Smooth muscle cell (in vitro differentiated cells): Measurements from ENCODE around the gene TPO. TPM values are rescaled to one million over a fixed set of nuclear protein-coding genes. Genes with fewer than 3 reads are reported as not detected.

ENCODE experiments used
- DNase-seq: peaks from one replicate; lab custom pipeline; 2025; ENCODE audit not compliant: unreplicated experiment; lab: John Stamatoyannopoulos, UW
- H2AFZ ChIP-seq: fragments of 200-600 bp; sonication (generic); 2 replicates; pipeline ENCODE4 v1.6.0; 2016; ENCODE audit warnings: antibody characterized with exemption, low read depth, mild to moderate bottlenecking
- H3F3A ChIP-seq: fragments of 200-600 bp; sonication (generic); 2 replicates; pipeline ENCODE4 v1.6.0; 2017; ENCODE audit warnings: antibody characterized with exemption, low read depth
- H3K27ac ChIP-seq: fragments of 200-600 bp; sonication (generic); 2 replicates; pipeline ENCODE4 v1.5.1; 2016; ENCODE audit warnings: low read depth, mild to moderate bottlenecking
- H3K27me3 ChIP-seq: fragments of 200-600 bp; sonication (generic); 2 replicates; pipeline ENCODE4 v1.6.1; 2016; ENCODE audit warnings: low read depth, mild to moderate bottlenecking
- H3K36me3 ChIP-seq: fragments of 200-600 bp; sonication (generic); 2 replicates; pipeline ENCODE4 v1.5.1; 2016; ENCODE audit warnings: low read depth
- H3K4me1 ChIP-seq: fragments of 200-600 bp; sonication (generic); 2 replicates; pipeline ENCODE4 v1.5.1; 2016; ENCODE audit warnings: low read depth
- H3K4me2 ChIP-seq: fragments of 200-600 bp; sonication (generic); 2 replicates; pipeline ENCODE4 v1.6.0; 2016; ENCODE audit warnings: mild to moderate bottlenecking
- H3K4me3 ChIP-seq: fragments of 200-600 bp; sonication (generic); 2 replicates; pipeline ENCODE4 v1.5.1; 2016; ENCODE audit warnings: mild to moderate bottlenecking
- H3K79me2 ChIP-seq: fragments of 200-600 bp; sonication (generic); 2 replicates; pipeline ENCODE4 v1.6.0; 2016; ENCODE audit warnings: low read depth, mild to moderate bottlenecking
- H3K9ac ChIP-seq: fragments of 200-600 bp; sonication (generic); 2 replicates; pipeline ENCODE4 v1.6.0; 2016; ENCODE audit warnings: low read depth
- H3K9me3 ChIP-seq: fragments of 200-600 bp; sonication (generic); replicated peaks from 2 replicates; pipeline ENCODE4 v1.5.1; 2016; ENCODE audit warnings: low read depth
- H4K20me1 ChIP-seq: fragments of 200-600 bp; sonication (generic); 2 replicates; pipeline ENCODE4 v1.6.0; 2016; ENCODE audit warnings: low read depth
- WGBS: methylation state at CpG from one replicate; pipeline ENCODE4 v1.1.7; 2016; ENCODE audit warnings: low lambda C conversion rate; 5-methylcytosine and 5-hydroxymethylcytosine counted together
- polyA plus RNA-seq: library from polyadenylated mRNA; unstranded; fragments of >200 nt; fragmentation: Nextera tagmentation; extraction: Ambion mirVana; gene quantifications from 2 replicates; pipeline ENCODE4 v1.2.1, GENCODE V29; 2016
- total RNA-seq: library from RNA; depleted of rRNA; stranded (reverse); fragments of >200 nt; gene quantifications from 2 replicates; pipeline ENCODE4 v1.2.3, GENCODE V29; 2014
- TF ChIP-seq, protein P1 (sequence below): fragments of 200-600 bp; sonication (generic); IDR thresholded peaks from 2 replicates; pipeline ENCODE4 v1.5.1; 2017; ENCODE audit warnings: borderline replicate concordance, mild to moderate bottlenecking, antibody characterized with exemption; ENCODE audit not compliant: insufficient read depth, poor library complexity, severe bottlenecking

The TPO gene
- total and polyA plus RNA-seq, 2 experiments from 2014 or later = not detected

DNA sequence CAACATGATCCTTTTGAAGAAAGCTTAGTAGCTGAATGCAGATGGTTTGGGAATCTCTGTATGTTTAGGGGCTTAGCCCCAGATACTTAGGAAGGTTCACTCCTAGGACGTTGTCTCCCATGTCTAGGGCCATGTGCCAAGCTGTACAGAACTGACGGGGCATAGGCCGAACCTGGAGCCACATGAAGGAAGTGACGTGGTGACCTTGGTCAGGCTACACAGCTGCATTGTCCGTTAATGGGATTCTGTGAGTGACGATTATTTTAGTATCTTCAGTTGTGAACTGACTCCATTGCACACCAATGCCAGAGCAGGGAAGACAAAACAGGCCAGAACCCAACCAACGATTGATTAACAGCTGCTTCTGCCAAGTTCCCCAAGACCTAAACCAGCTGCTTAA lies 139.3 kb downstream of the TPO start:
- H3K9ac ChIP-seq = no peak overlapping the region
- no peak overlapping the region for H3K27ac ChIP-seq

GRCh38 chr2:1553671-1554295 lies 140.5 kb downstream of the TPO start:
- no peak overlapping the region for H2AFZ ChIP-seq
- H3K27ac ChIP-seq = peak overlapping the region; percentile 17
- H4K20me1 ChIP-seq = no peaks in the 10 kb centered on the region
- DNase-seq = no peak
- no peaks in the 10 kb centered on the region for H3K9me3 ChIP-seq
- no peaks in the 10 kb centered on the region for H3K79me2 ChIP-seq
- peaks cover 6% of the 10 kb centered on the region for H3K4me1 ChIP-seq
- 61% methylated on average over 9 of the region's 9 CpGs for WGBS
- TF ChIP-seq, protein P1, sequence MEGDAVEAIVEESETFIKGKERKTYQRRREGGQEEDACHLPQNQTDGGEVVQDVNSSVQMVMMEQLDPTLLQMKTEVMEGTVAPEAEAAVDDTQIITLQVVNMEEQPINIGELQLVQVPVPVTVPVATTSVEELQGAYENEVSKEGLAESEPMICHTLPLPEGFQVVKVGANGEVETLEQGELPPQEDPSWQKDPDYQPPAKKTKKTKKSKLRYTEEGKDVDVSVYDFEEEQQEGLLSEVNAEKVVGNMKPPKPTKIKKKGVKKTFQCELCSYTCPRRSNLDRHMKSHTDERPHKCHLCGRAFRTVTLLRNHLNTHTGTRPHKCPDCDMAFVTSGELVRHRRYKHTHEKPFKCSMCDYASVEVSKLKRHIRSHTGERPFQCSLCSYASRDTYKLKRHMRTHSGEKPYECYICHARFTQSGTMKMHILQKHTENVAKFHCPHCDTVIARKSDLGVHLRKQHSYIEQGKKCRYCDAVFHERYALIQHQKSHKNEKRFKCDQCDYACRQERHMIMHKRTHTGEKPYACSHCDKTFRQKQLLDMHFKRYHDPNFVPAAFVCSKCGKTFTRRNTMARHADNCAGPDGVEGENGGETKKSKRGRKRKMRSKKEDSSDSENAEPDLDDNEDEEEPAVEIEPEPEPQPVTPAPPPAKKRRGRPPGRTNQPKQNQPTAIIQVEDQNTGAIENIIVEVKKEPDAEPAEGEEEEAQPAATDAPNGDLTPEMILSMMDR = peak; percentile 44
- H3K4me2 ChIP-seq = peak overlapping the region; percentile 23
- H3K9ac ChIP-seq = peak overlapping the region; percentile 13
- no peaks in the 10 kb centered on the region for H3K27me3 ChIP-seq
- no peaks in the 10 kb centered on the region for H3F3A ChIP-seq
- H3K36me3 ChIP-seq = no peaks in the 10 kb centered on the region
- H3K4me3 ChIP-seq = no peak overlapping the region

More for the DNA sequence above, 139.3 kb downstream of the TPO start:
- Histone ChIP-seq H3K36me3 (no peaks in the 10 kb centered on the region), H3K27me3 (no peaks in the 10 kb centered on the region), H3F3A (no peaks in the 10 kb centered on the region), H3K4me3 (no peak overlapping the region), H4K20me1 (no peaks in the 10 kb centered on the region), H3K79me2 (no peaks in the 10 kb centered on the region), H3K9me3 (no peaks in the 10 kb centered on the region), H3K4me2 (no peak overlapping the region), H2AFZ (no peak overlapping the region), H3K4me1 (peaks cover 6% of the 10 kb centered on the region)
- DNase-seq = no peak
- WGBS = 97% methylated on average over 7 of the region's 7 CpGs
- TF ChIP-seq, protein P1 = no peak

DNA sequence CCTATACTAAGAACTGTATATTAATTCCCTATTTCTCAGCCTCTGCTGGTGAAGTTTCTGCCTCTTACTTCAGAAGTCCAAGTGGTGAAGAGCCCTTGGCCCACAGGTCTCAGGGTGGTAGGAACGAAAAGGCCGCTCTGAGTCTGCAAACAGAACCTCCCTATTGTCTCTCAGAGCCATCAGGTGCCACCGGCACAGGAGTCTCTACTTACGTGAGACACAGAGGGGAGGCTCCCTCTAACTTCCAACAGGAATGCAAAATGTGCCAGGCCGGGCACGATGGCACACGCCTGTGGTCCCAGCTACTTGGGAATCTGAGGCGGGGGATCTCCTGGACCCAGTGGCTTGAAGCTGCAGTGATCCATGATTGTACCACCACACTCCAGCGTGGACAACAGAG lies 143.0 kb downstream of the TPO start:
- Histone ChIP-seq H3K4me2 (no peak overlapping the region), H3K9ac (no peak overlapping the region), H2AFZ (no peak overlapping the region), H3K9me3 (no peaks in the 10 kb centered on the region), H3K4me3 (no peak overlapping the region), H4K20me1 (no peaks in the 10 kb centered on the region), H3K27ac (no peak overlapping the region), H3K79me2 (no peaks in the 10 kb centered on the region), H3K27me3 (no peaks in the 10 kb centered on the region), H3K36me3 (no peaks in the 10 kb centered on the region), H3F3A (no peaks in the 10 kb centered on the region), H3K4me1 (peaks cover 6% of the 10 kb centered on the region)
- WGBS = 97% methylated on average over 9 of the region's 9 CpGs
- TF ChIP-seq, protein P1 = no peak
- DNase-seq = no peak

DNA sequence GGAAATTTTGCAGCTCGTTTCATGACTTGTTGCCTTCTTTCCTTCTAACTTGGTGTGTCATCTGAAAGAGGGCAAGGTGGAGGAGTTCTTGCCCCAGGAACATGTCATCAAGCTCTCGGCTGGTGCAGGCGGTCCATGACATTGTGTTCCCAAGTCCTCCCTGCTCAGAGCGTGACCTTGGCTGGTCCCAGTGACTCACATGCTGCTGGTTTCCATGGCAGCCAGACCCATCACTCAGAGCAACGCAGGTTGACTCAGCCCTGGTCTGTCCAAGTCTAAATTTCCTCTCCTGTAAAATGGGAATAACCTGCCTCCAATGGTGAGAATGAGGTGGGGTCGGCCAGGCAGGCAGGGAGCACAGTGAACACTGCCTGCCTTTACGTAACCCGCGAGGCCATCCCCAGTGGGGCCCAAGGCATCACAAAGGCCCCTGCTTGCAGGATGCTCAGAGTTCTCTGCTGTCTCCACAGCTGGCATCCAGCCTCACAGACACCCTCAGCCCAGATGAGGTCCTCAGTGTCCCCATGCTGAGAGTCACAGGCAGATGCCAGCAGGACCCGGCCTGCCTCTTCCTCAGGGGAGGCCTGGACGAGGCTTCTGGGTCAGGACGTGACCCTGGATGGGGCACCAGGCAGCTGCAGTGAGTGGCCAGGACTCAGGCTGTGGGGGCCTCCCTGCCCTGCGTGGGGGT lies 143.7 kb downstream of the TPO start:
- Histone ChIP-seq H3K9me3 (no peaks in the 10 kb centered on the region), H3K4me2 (no peak overlapping the region), H3K9ac (no peak overlapping the region), H3K27ac (no peak overlapping the region), H2AFZ (no peak overlapping the region), H3K4me1 (peaks cover 6% of the 10 kb centered on the region), H3K4me3 (no peak overlapping the region), H4K20me1 (no peaks in the 10 kb centered on the region), H3K79me2 (no peaks in the 10 kb centered on the region), H3F3A (no peaks in the 10 kb centered on the region), H3K36me3 (no peaks in the 10 kb centered on the region), H3K27me3 (no peaks in the 10 kb centered on the region)
- TF ChIP-seq, protein P1 = no peak
- 82% methylated on average over 13 of the region's 13 CpGs for WGBS
- no peak for DNase-seq
